ENCODE measurements around the gene COL6A5.

GRCh38 chr3:130412991-130413560 is 67.6 kb downstream of the COL6A5 start:
- TF ChIP-seq, protein P1, sequence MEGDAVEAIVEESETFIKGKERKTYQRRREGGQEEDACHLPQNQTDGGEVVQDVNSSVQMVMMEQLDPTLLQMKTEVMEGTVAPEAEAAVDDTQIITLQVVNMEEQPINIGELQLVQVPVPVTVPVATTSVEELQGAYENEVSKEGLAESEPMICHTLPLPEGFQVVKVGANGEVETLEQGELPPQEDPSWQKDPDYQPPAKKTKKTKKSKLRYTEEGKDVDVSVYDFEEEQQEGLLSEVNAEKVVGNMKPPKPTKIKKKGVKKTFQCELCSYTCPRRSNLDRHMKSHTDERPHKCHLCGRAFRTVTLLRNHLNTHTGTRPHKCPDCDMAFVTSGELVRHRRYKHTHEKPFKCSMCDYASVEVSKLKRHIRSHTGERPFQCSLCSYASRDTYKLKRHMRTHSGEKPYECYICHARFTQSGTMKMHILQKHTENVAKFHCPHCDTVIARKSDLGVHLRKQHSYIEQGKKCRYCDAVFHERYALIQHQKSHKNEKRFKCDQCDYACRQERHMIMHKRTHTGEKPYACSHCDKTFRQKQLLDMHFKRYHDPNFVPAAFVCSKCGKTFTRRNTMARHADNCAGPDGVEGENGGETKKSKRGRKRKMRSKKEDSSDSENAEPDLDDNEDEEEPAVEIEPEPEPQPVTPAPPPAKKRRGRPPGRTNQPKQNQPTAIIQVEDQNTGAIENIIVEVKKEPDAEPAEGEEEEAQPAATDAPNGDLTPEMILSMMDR (IDR thresholded peaks at IDR 0.05): no peak
- TF ChIP-seq POLR2A (IDR thresholded peaks at IDR 0.05): no peak

Measured in adrenal gland (tissue), 5 donors.